T47D (cell line): ENCODE data around the gene TARBP2.
"Not testable (repeated sequence)": the region's sequence is repeated elsewhere in the genome, so short reads cannot be mapped to it uniquely, and the experiment has no call there.

Experiments
- DNase-seq, 2 experiments: peaks; one replicate each; pipeline versions ENCODE4 v3.0.0 to v3.0.0-alpha.2; 2011 to 2012; ENCODE audit warnings: low read depth in 1 of 2, low spot score in 1 of 2
- JUND ChIP-seq: IDR thresholded peaks from 2 replicates; pipeline ENCODE4 v1.6.1; 2012; ENCODE audit warnings: low read depth
- in situ Hi-C: cut with HindIII; loops from 2 replicates; pipeline ENCODE4 v1.10.0; 2016; ENCODE audit warnings: low sequenced_read_pairs, low pct_unique_long_range_greater_than_20kb

Gene TARBP2

DNA sequence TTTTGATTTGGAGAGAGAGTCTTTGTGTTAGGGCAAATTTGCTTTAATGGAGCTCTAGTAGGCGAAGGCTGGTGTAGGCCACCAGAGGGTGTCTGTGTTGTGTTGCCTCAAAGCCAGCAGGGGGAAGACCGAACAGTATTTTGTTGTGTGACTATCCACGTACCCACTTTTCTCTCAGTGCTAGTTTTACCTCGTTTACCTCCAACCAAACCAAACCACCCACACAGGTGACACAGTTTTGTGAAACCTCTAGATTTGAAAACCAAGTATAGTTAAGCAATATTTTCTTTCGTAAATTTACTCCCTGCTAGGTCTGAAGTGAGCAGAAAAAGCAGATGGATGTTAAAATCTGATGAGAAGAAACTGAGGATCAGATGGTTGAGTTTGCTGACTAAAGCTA lies 42.5 kb downstream of the TARBP2 start:
- in situ Hi-C loops = no loop called here
- no peak for TF ChIP-seq JUND
- DNase-seq = peak; percentile 55 to 88

DNA sequence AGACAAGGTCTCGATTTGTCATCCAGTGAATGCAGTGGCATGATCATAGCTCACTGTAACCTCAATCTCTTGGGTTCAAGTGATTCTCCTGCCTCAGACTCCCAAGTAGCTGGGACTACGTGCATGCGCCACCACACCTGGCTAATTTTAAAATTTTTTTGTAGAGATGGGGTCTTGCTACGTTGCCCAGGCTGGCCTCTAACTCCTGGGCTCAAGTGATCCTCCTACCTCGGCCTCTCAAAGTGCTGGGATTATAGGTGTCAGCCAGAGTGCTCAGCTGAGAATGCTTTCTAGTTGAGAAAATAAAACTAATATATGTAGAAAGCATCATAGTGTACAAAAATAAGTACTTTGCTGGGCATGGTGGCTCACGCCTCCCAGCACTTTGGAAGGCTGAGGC lies 47.3 kb downstream of the TARBP2 start:
- in situ Hi-C loops, DNase-seq: not testable (repeated sequence)

DNA sequence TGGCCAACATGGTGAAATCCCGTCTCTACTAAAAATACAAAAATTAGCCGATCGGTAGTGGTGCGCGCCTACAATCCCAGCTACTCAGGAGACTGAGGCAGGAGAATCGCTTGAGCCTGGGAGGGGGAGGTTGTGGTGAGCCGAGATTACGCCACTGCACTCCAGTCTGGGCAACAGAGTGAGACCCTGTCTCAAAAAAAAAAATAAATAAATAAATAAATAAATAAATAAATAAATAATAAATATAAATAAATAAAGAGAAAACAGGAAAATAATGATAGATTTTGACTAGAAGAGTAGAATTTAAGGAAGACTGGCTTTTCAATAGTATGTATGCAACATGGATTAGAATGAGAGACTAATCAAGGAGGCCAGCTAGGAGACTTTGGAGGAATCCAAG lies 49.0 kb downstream of the TARBP2 start:
- in situ Hi-C loops, DNase-seq: not testable (repeated sequence)

DNA sequence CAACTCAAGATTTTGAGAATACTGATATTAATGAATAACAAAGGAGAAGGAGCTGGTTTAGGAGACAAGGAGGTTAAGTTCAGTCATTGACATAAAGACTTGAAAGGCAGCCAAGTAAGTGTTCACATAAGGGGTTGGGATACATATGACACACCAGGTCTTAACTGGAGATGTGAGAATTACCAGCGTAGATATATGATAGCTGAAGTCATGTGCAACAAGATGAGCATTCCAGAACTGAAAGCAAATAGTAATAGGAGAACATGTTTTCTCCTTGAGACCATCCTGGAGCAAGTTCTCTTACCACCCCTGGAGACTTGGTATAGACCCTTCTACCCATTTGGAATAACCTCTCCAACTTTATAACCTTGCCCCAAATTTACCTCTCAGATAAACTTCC lies 49.5 kb downstream of the TARBP2 start:
- no peak for TF ChIP-seq JUND
- no peak for DNase-seq
- in situ Hi-C loops = no loop called here

DNA sequence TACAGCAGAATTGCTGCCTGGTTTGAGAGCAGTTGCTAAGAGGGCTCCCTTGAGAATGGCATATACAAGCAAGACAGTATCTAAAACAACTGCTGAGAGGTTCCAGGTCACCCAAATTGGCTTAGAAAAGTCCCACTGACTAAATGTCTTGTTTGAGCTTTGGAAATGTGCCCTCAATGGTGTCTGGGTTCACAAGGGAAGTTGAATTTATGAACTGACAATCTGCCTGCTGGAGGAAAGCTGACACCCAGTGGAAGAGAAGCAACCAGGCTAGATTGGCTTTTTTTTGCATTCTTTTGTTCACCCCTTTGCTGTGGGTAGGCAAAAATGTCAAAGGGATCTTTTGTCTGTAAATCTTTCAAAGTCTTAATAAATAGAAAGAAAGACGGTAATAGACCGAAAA lies 50.8 kb downstream of the TARBP2 start:
- in situ Hi-C loops = no loop called here
- TF ChIP-seq JUND = no peak
- DNase-seq = no peak

DNA sequence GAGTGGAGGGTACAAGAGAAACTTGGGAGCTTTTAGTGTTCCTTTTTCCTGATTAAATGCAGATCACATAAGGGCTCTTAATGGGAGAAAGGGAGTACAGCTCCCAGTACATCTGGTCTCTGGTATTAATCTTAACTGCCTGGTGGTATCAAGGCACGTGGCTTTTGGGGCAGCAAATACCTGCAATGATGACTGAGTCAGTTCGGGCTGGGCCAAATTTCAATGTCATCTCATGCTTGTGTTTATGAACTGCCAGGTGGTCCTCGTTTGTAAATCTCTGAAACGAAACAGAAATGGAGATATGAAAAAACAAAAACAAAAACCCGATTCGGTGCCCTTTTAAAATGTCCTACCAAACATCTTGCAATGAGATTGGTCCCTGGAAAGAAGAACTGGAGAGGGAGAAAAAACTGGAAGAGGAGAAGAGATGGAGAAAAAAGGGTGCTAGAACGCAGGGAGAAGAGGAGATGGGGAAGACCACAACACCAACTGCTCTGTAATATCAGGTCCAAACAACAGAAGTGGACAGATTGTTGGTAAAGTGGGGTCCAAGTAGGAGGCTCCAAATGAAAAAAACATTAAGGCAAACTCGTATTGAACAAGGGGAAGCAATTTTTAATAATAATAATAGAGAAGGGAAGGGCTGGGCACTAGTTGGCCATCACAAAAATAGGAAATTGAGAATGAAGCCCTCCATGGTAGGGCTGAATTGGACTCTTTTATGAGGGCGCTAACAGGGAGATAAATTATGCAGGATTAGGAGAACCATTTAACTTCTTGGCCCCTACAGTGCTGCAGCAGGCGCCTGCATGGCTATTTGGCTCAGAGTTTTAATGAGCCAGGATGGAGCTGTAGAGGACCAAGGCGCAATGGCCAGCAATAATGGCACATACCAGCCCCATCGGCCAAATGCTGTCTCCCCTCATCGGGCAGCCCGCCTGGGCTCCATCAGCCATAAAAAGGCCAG lies 51.6 kb downstream of the TARBP2 start:
- in situ Hi-C loops = no loop called here
- TF ChIP-seq JUND = no peak
- DNase-seq = no peak
